NCI-H345 treated with DMSO at 0.1 percent for 48 hours (cell line): ENCODE measurements around the gene HES7.

Experiments
- DNase-seq: peaks from one replicate; lab custom pipeline; 2025; ENCODE audit not compliant: unreplicated experiment; lab: John Stamatoyannopoulos, UW

The HES7 gene

DNA sequence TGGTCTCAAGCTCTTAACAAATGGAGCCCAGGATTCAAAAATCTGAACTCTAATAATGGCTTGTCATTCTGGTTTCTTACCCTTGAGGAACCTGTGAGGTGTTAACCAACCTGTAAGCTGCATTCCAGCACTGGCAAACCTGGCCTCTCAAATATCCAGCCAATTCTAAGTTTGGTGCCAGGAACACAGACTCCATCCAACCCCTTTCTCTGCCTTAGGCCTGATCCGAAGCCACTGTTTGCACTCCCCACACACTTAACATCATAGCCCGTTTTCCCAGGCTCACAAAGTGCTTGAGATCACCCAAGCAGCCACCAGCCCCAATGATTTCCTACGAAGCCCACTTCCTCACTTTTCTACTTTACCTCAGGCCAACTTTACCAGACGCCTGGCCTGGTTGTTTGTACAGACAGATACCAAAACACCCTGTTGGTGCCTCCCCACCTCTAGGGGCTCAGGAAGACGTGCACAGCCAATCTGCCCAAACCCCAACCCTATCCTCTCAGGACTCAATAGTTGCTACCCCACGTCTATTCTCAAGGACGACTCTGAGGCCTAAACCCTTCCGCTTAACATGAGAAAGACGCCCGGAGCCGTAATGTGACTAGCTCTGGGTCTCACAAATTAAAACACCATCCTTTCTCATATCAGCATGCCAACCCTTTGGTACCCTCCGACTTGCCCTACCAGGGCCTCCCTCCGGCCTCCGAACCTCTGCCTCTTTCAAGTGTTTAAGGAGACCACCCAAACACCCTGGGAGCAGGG is 31.5 kb upstream of the HES7 start:
- DNase-seq: no peak

DNA sequence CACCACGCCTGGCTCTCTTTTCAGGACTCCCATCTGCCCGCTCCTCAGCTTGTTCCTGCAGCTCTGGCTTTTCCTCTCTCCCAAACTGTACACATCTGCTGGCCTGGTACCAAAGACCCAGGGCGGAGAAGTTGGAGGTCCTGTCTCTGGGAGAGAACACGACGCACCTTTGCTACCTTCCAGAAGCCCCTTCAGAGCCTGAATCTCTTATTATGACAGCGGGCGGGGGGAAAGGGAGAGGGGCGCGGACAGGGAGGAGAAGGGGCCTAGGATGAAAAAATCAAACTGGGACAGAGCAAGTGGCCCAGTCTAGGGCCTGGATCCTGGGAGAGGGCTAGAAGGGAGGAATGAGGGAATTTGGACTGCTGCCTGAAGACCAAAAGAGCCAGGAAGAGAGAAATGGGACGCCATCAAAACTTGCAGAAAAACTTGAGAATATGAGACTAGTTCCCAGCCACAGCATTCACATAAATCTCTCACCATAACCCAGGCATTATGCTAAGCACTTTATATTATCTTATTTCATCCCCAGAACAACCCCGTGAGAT is 30.8 kb upstream of the HES7 start:
- DNase-seq: no peak

DNA sequence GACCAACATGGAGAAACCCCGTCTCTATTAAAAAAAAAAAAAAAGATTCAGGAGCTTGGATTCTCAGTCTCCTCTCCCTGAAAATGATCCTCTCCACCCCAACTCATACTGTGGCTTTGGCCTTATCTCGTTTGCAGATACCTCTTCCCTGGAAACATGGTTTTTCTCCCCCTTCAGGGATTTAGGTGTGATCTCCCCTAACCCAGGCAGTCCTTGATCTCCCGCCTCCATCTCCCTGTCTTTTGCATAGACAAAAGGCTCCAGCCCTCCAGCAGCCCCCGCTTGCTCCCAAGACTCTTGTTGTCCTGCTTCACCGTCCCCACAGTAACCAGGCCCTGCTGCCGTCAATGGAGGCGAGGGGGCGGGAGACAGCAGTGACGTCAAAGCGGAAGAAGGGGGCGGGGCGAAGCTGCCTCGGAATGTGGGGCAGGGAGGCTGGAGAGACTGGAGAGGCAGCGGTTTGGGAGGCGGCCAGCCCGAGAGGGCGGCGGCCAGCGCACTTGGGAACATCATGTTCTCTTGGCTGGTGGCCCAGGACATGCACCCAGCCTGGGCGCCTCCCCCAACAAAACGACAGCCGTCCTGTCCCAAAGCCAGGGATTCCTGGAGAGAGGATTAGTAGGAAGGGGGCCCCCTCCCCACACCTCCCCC is 30.2 kb upstream of the HES7 start:
- DNase-seq: no peak

DNA sequence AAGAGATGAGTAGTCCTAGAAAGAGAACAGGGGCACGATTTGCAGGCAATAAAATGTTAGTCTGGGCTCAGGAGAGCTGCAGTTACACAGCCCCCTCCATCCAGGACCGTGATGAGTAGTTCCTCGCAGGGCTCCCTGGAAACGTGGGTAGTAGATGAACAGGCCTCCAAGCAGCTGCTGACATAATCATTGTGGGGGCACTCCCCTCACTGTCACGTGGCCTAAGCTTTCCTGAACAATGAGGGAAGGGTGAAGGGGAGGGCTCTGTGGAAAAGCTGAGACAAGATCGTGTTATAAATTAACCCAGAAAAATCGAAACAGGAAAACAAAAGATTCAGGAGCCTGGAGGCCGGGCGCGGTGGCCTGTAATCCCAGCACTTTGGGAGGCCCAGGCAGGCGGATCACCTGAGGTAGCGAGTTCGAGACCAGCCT is 29.6 kb upstream of the HES7 start:
- no peak for DNase-seq

DNA sequence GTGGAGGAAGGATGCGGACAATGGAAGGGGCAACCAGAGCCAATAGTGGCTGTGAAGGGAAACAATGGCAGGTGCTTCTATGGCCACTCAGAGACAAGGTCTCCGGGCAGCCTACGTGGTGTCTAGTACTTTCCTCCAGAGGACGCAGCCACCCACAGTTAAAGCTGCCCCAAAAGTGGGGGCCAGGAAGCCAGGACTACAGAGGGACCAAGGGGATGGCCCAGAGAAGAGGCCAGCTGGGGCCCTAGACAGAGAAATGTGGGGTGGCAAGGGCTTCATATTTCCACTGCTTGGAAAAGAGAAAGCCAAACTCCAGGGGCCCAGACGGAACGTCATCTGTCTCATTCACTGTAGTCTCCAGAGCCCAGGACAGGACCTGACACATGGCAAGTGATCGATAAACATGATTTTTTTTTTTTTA is 29.1 kb upstream of the HES7 start:
- DNase-seq: no peak

DNA sequence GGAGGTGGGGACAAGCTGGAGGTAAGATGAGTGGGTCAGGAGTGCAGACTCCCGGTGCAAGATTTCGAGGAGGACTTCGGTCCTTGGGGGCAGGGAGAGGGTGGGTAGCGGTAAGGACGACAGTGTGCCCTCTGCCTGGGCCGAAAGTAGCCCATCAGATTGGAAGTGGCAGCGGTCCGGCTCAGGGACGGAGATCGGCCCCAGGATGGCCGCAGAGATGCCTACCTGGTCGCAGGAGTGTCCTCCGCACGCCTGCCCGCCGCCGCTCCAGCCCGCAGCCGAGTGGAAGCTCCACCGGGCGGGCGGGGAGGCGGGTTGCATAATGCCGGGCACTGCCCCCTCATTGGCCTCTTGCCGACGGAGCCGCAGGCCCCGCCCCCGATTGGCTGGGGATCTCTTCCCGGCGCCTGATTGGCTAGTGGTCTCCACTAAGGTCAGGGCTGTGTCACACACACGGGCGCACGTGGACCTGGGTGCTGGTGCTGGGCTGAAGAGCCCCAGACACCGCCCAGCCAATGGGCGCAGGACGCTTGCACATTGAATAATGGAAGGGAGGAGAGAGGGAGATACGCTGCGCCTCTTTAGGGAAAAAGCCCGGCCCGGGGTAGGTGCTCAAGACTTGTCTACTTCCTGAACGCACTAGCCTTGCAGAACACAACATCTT is 28.3 kb upstream of the HES7 start, which contains the start of gene PER1:
Gene PER1 (minus strand): TSS at position 293 of the 664 bp plus-strand sequence. CDS start 1,698 bp downstream, outside the sequence.
- DNase-seq: peak; percentile 67

DNA sequence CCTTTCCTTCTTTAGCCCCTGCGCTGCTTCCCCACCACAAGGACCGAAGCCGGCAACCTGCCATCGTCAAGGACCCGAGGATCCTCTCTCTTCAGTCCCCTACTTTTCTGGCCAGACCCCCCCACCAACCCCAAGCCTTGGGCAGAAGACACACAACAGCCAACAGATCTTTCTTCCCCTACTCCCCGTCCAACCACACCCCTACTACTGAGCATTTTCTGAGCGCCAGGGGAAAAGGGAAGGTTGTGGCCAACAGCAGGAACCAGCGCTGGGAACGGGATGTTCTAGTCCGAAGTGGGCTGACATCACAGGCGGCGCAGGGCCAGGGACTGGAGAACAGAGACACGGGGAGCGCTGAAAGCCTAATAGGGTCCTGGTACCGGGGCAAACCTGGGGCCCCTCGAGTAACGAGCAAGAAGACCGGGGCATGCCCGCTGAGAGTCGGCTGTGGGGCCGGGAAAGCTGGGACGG is 27.8 kb upstream of the HES7 start:
- DNase-seq: no peak

DNA sequence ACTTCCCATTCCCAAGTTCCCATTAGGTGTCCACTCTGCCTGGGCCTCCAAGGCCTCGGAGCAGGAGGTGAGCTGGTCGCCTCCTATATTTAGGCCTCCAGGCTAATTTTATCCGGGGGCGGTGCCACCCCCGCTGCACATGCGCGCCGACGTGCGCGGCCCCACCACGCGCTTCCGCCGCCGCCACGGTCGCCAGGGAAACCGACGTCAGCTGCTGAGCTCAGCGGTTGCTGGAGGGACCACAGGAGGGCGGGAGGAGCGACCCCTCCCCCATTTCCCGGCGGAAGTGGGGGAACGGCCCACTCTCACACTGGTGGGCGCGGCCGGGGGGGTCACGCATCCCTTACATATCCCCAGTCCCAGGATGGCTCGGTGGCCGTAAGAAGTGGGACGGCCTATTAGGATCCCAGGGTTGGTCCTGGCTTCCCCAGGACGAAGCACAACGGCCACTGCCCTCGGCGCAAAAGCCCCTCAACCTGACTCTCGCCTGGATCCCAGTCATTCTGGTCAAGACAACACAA is 27.3 kb upstream of the HES7 start:
- peak; percentile 46 for DNase-seq

DNA sequence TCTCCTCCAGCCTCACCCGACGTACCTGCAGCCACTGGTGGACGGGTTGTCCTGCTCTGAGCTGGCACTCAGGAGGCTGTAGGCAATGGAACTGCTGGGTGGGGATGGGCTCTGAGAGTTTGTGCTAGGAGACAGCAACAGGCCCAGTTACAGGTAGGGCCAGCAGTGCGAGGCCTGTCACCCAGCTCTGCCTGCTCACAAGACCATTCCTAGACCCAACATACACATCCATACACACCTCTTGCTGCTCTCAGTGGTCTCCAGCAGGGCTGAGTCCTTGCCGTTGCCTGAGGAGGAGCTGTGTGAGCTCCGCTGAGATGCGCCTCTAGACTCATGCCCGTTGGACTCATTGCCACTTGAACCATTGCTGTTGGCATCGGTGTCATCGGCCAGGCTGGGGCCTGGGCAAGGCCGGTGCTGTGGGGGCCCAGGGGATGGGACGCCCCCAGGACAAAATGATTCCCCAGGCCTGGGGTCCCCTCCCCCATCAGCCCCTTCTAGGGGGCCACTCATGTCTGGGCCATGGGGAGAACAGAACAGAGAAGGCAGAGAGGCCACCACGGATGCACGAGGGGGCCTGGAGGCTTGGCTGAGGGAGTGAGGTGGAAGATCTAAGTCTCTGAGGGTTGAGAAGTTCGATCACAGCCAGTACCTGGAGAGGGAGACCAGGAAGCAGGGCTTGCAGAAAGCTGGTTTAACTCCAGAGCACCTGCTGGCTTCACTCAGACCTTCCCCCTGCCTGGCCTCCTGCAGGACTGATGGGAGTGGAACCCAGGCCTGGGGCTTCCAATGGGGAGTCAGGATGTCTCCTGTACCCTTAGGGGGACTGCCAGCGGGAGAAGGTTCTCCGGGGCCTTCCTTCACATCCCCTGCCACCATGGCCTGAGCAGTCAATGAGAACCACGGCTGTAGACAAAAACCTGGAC is 26.6 kb upstream of the HES7 start:
- DNase-seq: no peak

DNA sequence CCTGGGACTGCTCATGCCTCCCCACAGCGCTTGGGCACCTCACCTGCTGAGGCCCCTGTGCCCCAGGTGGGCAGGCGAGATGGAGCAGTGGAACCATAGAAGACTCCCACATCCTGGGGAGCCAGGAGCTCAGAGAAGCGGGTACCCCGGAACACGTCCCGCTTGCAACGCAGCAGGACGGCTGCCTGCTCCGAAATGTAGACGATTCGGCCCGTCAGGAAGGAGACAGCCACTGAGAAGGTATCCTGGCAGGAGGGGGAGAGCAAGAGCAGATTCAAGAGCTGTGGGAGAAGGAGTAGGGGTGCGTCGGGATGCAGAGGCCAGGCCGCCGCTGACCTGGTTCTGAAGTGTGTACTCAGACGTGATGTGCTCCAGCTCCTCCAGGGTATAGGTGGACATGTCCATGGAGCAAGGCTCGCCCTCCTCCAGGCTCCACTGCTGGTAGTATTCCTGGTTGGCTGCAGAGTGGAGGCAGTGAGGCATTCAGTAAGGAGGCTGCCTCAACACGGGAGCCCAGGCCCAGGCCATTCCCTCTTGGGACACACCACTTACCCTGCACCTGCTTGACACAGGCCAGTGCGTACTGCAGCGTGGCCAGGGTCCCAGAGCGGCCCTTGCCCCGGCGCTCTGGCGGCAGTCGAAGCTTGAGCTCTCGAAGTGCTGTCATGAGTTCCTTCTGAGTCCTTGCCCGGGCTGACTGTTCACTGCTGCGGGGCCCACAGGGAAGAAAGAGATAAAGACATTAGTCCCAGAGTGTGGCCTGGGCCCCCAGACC is 25.7 kb upstream of the HES7 start:
- DNase-seq: no peak

DNA sequence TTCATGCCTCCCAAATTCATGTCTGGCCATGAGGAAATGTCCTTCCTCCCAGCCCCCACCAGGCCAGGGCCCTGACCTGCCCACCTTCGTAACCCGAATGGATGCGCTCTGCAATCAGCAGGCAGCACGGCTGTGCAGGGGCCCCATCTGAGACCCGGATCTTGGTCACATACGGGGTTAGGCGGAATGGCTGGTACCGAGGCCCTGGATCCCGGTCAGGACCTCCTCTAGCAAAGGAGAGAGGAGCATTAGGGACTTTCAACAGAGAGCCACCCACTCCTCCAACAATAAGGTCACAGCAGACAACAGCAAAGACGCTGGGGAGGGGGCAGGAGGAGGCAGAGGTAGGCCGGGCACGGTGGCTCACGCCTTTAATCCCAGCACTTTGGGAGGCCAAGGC is 24.7 kb upstream of the HES7 start:
- DNase-seq: no peak

DNA sequence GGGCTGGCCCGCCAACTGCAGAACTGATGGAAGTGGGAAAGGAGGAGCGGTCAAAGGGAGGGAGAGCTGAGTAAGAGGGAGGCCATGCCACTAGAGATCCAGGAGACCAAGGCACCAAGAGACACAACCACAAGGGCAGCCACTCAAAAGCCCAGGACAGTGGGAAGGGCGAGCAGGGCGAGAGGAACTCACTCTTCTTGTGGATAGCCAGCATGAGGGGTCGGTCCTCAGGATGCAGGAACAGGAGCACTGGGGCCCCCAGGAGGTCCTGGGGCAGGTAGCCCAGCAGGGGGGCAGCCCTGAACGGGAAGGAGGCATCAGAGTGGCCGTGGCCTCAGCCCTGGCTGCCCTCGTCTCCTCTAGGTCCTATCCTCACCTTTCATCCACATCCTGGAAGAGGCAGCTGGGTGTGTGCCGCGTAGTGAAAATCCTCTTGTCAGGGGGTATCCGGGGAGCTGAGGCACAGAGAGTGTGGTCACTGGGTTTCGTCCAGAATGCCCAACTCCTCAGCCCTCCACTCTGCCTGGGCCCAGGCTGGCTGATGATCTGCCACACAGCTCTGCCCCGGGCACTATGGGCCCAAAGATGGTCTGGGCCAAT is 24.0 kb upstream of the HES7 start:
- no peak for DNase-seq

DNA sequence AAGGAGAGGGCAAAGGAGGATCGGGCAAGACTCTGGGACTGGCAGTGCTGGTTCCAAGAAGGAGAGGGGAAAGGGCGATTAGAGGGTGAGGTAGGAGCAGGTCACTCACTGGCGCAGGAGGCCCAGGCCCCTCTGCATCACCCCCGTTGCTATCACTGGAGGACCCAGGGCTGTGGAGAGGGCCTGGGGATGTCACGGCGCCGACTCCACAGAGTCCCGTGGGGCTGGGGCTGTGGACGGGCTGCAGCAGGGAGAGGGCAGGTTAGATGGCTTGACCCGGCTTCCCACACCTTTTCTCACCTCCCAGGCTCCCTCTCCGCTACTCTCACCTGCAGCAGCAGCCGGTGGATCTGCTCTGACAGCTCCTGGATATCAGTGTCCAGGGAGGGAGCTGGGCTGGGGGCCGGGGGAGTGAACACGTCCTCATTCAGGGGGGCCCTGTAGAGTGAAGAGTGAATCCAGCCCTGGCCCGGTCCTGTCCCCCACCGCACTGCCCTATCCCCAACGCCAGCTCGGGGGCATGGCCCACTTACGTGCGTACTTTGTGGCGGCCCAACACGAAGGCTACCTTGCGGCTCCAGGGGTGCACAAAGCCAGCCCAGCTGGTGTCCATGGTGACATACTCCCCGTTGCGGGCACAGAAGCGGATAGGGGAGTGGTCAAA is 23.4 kb upstream of the HES7 start:
- DNase-seq: no peak

DNA sequence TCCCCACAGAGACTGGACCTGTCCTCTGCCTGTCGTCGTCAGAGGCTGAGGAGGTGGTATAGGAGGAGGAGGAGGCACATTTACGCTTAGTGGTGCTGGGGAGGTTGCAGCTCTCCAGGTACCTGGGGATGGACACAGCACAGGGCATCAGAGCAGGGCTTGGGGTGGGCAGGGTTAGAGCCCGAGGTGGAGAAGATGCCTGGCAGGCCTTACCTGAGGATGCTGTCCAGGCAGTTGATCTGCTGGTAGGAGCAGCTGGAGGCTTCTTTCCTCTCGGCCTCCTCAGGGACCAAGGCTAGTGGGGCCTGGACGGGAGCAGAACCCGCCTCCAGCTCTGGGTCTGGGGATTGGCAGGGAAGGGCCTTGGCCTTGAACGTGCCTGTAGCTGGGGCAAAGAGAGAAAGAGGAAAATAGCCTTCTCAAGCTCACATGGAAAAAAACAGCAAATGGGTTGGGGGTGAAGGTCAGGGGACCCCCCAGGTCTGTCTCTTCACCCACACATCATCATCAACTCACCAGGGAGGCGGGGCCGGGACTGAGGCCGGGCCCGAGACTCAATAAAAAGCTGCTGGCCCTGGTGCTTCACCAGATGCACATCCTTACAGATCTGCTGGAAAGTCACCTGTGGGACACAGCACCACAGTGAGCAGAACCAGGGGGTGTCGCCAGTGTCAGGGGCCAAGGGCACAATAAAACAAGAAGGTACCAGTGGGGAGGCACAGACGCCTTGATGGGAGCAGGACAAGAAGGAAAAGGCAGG is 22.7 kb upstream of the HES7 start:
- no peak for DNase-seq

DNA sequence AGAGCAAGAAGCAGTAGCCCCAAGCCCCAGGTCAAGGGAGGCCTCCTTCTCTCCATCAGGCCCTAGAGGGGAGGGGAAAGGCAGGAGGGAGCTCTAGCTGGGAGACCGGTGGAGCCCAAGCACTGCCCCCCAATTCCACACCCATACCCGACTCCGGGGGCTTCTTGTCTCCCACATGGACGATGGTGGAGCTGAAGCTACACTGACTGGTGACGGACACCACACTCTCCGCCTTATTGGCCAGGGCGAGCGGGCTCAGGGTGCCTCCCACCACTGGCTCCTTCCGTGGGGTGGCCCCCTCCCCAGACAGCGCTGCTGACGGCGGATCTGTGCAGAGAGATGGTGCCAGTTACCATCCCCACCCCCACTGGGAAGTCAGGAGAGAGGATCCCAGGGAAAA is 21.9 kb upstream of the HES7 start:
- no peak for DNase-seq

DNA sequence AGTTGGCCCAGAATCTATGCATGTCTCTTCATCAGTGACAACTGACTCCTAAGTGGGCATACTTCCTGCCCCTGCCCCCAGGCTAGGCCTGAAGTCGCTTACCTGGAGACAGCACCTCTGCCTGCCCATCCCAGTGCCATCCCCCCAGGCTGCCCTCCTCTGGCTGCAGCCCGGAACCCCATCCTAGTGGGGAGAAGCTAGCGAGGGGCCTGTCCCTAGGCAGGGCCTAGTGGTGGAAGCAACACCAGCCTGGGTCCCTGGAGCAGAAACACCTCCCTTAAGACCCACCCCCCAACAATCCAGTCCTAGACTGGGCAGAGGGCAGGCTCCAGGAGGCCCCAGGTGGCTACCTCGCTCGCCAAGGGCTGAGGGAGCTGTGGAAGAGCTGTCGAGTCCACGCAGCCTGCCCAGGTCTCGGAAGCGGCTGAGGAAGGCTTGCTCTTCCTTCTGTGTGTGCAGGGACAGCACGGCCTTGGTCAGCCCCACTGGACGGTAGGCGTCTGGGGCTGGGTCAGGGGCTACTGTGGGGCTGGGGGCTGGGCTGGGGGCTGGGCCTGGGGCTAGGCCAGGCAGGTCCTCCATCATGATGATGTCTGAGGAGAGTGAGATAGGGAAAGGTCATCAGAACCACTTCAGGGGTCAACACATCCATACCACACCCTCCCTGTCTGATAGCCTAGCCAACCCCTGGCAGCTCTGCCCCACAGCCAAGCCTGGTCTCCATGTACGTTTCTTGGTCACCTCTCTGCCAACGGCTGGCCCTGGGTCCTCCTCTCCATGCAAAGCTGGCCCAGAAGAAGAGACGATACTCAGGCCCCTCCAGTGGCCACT is 20.7 kb upstream of the HES7 start:
- no peak for DNase-seq
